Stimulated activated CD8-positive, alpha-beta memory T cell treated with anti-CD3 and anti-CD28 coated beads, Interleukin-2, amount 100 ng/mL, for 1 hour (primary cell): ENCODE measurements around the gene VTN.

ENCODE experiments used
- DNase-seq, 2 donors: peaks; one replicate each; pipeline ENCODE4 v3.0.0-alpha.2; 2020; ENCODE audit warnings: low read depth in 2 of 2

Gene VTN

DNA sequence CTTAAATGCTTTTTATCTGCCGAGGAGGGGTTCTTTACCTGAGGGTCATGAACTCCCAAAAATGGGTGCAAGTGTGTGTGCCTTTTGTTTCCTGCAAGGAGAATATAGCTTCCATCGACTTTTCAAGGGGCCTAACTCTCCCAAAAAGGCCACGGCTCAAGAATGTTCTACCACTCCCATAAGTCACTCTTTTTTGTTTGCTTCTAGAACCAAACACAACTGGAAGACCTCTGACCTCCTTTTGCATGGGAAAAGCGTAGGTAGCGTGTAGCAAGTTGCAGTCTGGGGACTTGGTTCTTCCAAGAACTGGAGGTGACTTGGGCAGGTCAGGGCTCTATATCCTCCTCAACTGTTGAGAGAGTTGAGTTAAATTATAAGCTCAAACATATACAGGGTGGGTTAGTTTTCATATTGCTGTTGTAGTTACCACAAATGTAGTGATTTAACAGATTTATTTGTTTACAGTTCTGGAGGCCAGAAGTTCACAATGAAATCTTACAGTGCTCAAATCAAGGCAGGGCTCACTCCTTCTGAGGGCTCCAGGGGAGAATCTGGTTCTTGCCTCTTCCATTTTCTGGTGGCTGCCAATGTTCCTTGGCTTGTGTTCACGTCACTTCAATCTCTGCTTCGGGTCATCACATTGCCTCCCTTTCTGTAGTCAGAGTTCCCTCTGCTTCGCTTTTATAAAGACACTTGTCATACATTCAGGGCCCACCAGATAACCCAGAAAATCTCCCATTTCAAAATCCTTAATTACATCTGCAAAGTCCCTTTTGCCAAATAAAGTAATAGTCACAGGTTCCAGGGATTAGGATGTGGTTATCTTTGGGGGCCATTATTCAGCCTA is 49.7 kb downstream of the VTN start:
- DNase-seq = no peak

GRCh38 chr17:28319598-28319935 is 50.5 kb downstream of the VTN start:
- no peak for DNase-seq

- DNase-seq = peak; percentile 86 to 89
These were observed 51.1 kb downstream of the VTN start, which contains the start of gene TMEM97 for GRCh38 chr17:28318759-28319597. TSS of gene TMEM97 (plus strand) at chr17:28319200. CDS start at chr17:28319240, 40 bp downstream.

GRCh38 chr17:28317966-28318758 is 51.9 kb downstream of the VTN start:
- DNase-seq = no peak
